GM18909 (cell line): ENCODE results near the gene CDC20.

Source experiments
- ATAC-seq: cut with Tn5 transposase; IDR thresholded peaks from one replicate; pipeline ENCODE4 v1.9.1; 2021; ENCODE audit warnings: mild to moderate bottlenecking; ENCODE audit not compliant: unreplicated experiment, poor library complexity

The CDC20 gene

DNA sequence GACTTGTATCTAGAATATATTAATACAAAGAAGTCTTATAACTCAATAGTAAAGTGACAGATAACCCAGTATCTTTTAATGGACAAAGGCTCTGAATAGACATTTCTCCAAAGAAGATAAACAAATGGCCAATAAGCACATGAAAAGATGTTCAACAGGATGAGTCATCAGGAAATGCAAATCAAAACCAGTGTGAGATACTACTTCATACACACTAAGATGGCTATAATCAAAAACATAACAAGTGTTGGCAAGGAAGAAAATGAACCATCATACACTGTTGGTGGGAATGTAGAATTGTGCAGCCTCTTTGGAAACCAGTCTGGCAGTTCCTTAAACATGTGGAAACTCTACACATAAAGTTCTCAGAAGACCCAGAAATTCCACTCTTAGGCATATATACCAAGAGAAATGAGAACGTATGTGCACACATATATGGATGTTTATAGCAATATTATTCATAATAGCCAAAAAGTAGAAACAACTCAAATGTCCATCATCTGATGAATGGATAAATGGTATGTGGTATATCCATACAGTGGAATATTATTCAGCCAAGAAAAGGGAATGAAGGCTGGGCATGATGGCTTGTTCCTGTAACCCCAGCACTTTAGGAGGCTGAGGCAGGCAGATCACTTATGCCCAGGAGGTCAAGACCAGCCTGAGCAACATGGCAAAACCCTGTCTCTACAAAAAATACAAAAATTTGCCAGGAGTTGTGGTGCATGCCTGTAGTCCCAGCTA, 31.1 kb upstream of the CDC20 start:
- ATAC-seq, result no peak

DNA sequence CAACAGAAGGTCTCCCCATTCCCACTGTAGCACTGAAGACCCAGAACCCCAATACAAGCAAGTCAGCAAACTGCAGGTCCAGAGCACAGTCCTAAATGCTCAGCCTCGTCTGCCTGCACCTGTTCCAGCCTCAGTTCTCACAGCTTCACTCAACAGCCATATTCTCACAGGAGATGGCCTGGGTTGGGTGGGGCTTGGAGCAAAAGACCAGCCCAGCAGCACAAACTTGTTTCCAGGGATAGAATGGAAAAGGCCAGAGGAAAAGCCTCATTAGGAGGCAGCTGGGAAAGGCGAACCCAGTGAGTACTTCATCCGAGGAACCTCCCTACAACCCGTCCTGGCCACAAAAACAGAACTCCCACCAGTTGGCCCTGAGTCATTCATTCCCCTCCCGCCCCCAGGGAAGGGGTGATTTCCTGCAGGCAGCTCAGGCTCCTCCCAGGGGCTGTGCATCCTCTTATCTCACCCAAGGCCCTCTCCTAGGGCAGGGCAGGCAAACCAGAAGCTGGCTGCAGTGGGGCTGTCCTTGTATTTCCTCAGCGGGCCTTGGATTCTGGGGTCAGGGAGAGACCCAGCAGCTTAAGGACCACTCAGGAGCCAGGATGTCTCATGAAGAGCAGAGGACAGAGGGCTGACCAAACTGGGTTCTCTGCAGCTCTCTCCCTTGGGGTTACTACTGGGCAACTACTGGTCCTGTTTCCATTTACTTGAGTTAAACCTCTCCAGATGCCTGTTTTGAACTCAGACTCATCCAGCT, 28.6 kb upstream of the CDC20 start:
- ATAC-seq, result no peak

DNA sequence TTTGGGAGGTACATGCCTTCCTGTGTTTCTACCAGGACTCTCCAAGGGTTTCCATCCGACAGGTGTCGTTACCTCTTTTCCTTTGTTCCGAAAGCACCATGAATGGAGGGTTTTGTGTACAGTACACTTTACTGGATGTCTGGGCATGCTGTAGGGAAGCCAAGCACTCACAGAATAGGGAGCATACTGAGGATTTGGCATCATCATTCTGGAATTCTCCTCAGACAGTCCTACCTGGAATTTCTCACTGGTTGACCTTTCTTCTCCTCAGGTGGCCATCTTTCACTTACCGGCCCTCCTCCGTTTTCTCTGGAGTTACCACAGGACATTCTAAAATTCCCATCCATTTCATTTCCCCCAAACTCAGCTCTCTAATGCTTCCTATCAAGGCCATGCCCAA, 27.1 kb upstream of the CDC20 start:
- ATAC-seq, result no peak

DNA sequence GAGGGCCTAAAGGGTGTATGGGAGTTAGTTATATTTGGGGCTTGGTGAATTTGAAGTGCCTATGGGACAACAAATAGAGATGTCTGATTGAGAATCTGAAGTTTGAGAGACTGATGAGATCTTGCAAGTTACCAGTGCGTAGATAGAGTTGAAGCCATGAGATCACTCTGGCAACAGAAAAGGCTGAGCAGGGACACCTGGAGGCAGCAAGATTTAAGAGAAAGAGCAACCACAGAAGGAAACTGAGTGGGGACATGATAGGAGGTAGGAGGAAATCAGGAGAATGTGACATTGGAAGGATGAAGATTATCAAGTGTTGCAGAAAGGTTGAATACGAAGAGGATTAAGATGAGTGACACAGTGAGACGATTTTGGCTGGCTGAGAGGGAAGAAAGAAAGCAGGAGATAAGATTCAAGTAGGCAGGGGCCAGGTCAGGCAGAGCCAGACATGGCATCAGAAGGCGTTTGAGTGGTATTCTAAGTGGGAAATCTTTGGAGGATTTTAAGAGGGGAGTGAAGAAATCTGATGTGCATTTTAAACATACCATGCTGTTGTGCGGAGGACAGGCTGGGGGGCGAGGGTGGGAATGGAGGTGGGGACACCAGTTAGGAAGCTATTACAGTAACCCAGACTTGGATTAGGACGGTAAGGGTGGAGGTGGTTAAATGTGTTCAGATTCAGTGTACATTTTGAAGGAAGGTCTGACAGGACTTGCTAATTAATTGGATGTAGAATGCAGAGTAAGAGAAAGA, 24.2 kb upstream of the CDC20 start:
- no peak for ATAC-seq

GRCh38 chr1:43337588-43337987, 21.2 kb upstream of the CDC20 start, which contains the start of gene MPL:
Gene MPL, plus strand, starts transcription at chr1:43337818. Its CDS starts 31 bp downstream, at chr1:43337849.
- no peak for ATAC-seq

- no peak for ATAC-seq
Observed at GRCh38 chr1:43338001-43338400, 20.8 kb upstream of the CDC20 start.

DNA sequence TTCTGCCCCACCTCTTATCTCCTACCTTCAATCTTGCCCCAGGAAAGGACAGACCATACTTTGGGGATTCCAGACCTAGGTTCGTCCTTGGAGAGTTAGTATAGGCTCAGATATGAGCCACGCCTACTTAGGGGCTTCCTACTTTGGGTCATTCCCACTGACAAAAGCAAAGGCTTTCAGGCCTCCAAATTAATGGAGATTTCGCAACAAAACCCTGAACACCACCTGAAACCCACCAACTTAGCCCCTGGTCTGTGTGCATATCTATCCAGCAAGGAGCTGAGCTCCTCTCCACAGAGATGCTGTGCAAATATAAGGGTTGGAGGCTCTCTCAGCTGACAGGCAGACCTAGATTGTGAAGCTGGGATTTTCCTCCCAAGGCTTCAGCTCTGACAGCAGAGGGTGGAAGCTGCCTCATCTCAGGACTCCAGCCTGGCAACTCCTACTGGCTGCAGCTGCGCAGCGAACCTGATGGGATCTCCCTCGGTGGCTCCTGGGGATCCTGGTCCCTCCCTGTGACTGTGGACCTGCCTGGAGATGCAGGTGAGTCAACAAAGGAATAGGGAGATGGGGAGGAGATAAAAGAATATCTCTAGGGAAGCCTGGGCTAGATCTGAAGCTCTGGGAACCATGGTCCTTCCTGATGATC, 19.1 kb upstream of the CDC20 start:
- ATAC-seq, result no peak

GRCh38 chr1:43340559-43340958, 18.2 kb upstream of the CDC20 start:
- ATAC-seq, result no peak

GRCh38 chr1:43344267-43344850, 14.4 kb upstream of the CDC20 start:
- ATAC-seq, result no peak

DNA sequence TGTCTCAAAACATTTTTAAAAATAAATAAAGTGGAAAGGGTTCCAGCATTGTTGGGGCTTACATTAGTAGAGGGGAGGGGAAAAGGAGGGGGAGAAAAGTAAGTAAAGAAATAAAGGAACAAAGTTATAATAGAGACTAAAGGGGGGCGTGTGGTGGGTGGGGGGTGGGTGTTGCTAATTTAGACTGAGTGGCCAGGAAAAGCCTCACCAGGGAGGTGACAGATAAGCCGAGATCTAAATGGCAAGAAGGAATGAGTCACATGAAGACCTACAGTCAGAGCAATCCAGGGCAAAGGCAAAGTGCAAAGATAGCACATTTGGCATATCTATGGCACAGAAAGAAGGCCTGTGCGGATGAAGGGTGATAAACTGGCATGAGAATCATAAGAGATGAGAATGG, 13.7 kb upstream of the CDC20 start:
- no peak for ATAC-seq

DNA sequence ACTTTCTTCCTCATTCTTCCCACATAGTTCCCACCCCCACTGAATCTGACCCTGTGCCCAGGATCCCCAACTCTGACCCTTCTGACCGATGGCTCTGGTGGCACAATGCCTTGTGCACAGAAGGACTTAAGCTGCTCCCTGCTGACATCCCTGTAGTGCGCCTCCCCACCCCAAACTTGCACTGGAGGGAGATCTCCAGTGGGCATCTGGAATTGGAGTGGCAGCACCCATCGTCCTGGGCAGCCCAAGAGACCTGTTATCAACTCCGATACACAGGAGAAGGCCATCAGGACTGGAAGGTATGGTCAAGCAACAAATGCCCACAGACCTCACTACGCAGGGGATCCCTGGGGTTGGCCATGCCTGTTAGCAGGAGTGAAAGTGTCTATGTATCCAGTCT, 12.1 kb upstream of the CDC20 start:
- no peak for ATAC-seq

DNA sequence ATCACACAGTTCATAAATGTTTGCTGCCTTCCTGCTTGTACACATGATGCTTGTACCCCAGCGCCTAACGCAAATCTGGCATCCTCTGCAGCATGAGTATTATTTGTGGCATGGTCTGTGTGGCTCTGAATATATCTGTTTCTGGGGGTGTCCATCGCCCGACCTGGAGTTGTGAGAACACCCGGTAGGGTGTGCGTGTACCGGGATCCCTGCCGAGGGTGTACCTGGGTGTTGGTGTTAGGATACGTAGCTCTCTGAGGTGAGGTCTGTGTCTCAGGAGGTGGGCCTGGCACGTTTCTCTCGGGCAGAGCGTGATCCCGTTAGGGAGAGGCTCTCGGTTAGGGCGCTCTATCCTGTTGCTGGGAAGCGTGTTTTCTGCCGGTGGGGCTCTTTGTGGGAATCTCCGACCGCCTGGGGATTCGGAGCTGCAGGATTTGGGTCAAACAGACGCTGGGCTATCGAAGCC, 10.4 kb upstream of the CDC20 start:
- no peak for ATAC-seq

GRCh38 chr1:43348809-43349593, 9.8 kb upstream of the CDC20 start:
- ATAC-seq, result no peak

GRCh38 chr1:43349594-43350306, 9.0 kb upstream of the CDC20 start:
- no peak for ATAC-seq

GRCh38 chr1:43350976-43351375, 7.8 kb upstream of the CDC20 start:
- no peak for ATAC-seq

DNA sequence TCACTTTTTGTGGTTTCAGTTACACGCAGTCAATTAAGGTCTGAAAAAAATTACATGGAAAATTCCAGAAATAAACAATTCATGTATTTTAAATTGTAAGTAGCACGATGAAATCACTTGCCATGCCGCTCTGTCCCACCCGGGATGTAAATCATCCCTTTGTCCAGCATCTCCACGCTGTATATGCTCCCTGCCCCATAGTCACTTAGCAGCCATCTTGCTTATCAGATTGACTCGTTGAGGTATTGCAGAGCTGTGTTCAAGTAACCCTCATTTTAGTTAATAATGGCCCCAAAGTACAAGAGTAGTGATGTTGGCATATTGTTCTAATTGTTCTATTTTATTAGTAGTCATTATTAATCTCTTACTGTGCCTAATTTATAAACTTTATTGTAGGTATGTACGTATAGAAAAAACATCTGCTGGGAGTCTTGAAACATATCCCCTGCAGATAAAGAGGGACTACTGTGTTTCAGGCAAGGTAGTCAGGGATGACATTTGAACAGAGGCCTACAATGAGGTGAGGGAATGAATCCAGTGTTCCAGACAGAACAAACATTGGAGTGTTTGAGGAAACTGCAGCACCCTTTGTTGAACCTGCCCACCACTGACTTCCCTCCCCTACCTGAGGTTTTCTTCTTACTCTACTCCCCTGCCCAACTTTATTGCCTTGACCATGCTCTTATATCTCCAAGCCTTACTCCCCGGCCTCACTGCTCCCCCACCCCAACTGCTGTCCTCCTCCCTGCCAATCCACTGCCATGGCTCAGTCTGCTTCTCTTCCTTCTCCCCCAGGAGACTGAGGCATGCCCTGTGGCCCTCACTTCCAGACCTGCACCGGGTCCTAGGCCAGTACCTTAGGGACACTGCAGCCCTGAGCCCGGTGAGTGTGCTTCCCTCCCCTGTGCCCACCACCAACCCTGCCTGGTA, 7.1 kb upstream of the CDC20 start:
- no peak for ATAC-seq

GRCh38 chr1:43352351-43352705, 6.5 kb upstream of the CDC20 start:
- ATAC-seq, result no peak

DNA sequence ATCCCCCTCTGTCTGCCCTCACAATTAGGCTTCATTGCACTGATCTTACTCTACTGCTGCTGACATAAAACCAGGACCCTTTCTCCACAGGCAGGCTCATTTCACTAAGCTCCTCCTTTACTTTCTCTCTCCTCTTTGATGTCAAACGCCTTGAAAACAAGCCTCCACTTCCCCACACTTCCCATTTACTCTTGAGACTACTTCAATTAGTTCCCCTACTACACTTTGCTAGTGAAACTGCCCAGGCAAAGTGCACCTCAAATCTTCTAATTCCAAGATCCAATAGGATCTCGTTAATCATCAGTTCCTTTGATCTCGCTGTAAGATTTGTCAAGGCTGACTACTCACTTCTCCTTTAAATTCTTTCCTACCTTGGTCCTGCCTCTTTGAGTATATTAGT, 5.9 kb upstream of the CDC20 start:
- no peak for ATAC-seq
